Smooth muscle cell (in vitro differentiated cells): Measurements from ENCODE around the gene PHOX2B. TPM values are rescaled to one million over a fixed set of nuclear protein-coding genes. Genes with fewer than 3 reads are reported as not detected.

ENCODE experiments used
- DNase-seq: peaks from one replicate; lab custom pipeline; 2025; ENCODE audit not compliant: unreplicated experiment; lab: John Stamatoyannopoulos, UW
- H2AFZ ChIP-seq: fragments of 200-600 bp; sonication (generic); 2 replicates; pipeline ENCODE4 v1.6.0; 2016; ENCODE audit warnings: antibody characterized with exemption, low read depth, mild to moderate bottlenecking
- H3F3A ChIP-seq: fragments of 200-600 bp; sonication (generic); 2 replicates; pipeline ENCODE4 v1.6.0; 2017; ENCODE audit warnings: antibody characterized with exemption, low read depth
- H3K27ac ChIP-seq: fragments of 200-600 bp; sonication (generic); 2 replicates; pipeline ENCODE4 v1.5.1; 2016; ENCODE audit warnings: low read depth, mild to moderate bottlenecking
- H3K27me3 ChIP-seq: fragments of 200-600 bp; sonication (generic); 2 replicates; pipeline ENCODE4 v1.6.1; 2016; ENCODE audit warnings: low read depth, mild to moderate bottlenecking
- H3K36me3 ChIP-seq: fragments of 200-600 bp; sonication (generic); 2 replicates; pipeline ENCODE4 v1.5.1; 2016; ENCODE audit warnings: low read depth
- H3K4me1 ChIP-seq: fragments of 200-600 bp; sonication (generic); 2 replicates; pipeline ENCODE4 v1.5.1; 2016; ENCODE audit warnings: low read depth
- H3K4me2 ChIP-seq: fragments of 200-600 bp; sonication (generic); 2 replicates; pipeline ENCODE4 v1.6.0; 2016; ENCODE audit warnings: mild to moderate bottlenecking
- H3K4me3 ChIP-seq: fragments of 200-600 bp; sonication (generic); 2 replicates; pipeline ENCODE4 v1.5.1; 2016; ENCODE audit warnings: mild to moderate bottlenecking
- H3K79me2 ChIP-seq: fragments of 200-600 bp; sonication (generic); 2 replicates; pipeline ENCODE4 v1.6.0; 2016; ENCODE audit warnings: low read depth, mild to moderate bottlenecking
- H3K9ac ChIP-seq: fragments of 200-600 bp; sonication (generic); 2 replicates; pipeline ENCODE4 v1.6.0; 2016; ENCODE audit warnings: low read depth
- H3K9me3 ChIP-seq: fragments of 200-600 bp; sonication (generic); replicated peaks from 2 replicates; pipeline ENCODE4 v1.5.1; 2016; ENCODE audit warnings: low read depth
- H4K20me1 ChIP-seq: fragments of 200-600 bp; sonication (generic); 2 replicates; pipeline ENCODE4 v1.6.0; 2016; ENCODE audit warnings: low read depth
- WGBS: methylation state at CpG from one replicate; pipeline ENCODE4 v1.1.7; 2016; ENCODE audit warnings: low lambda C conversion rate; 5-methylcytosine and 5-hydroxymethylcytosine counted together
- polyA plus RNA-seq: library from polyadenylated mRNA; unstranded; fragments of >200 nt; fragmentation: Nextera tagmentation; extraction: Ambion mirVana; gene quantifications from 2 replicates; pipeline ENCODE4 v1.2.1, GENCODE V29; 2016
- total RNA-seq: library from RNA; depleted of rRNA; stranded (reverse); fragments of >200 nt; gene quantifications from 2 replicates; pipeline ENCODE4 v1.2.3, GENCODE V29; 2014
- TF ChIP-seq, protein P1 (sequence below): fragments of 200-600 bp; sonication (generic); IDR thresholded peaks from 2 replicates; pipeline ENCODE4 v1.5.1; 2017; ENCODE audit warnings: borderline replicate concordance, mild to moderate bottlenecking, antibody characterized with exemption; ENCODE audit not compliant: insufficient read depth, poor library complexity, severe bottlenecking

Gene PHOX2B
- total and polyA plus RNA-seq, 2 experiments from 2014 or later = 3.1 TPM; not detected in 1

DNA sequence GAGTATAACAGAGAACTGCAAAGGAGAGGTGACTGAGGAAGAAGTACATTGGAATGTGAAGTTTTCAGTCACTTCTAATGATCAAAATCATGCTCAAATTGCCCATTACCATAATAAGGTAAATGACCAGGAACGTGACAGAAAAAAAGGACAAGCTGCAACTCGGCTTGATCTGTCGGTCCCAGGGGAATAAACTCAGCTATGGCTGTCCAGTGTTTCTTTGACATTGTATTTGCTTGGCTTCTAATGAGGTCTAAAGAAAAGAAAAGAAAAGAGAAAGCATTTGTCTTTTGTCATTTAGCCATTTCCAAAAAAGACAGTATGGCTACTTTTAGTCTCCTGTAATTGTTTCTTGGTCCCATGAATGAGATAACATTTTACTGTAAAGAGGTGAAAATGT, 25.2 kb downstream of the PHOX2B start:
- Histone ChIP-seq H3K27me3 (peaks cover 45% of the 10 kb centered on the region), H4K20me1 (no peaks in the 10 kb centered on the region), H3K9ac (no peak overlapping the region), H2AFZ (no peak overlapping the region), H3K9me3 (no peaks in the 10 kb centered on the region), H3K4me3 (no peak overlapping the region), H3K27ac (no peak overlapping the region), H3K4me2 (no peak overlapping the region), H3K36me3 (no peaks in the 10 kb centered on the region), H3K4me1 (no peaks in the 10 kb centered on the region), H3F3A (no peaks in the 10 kb centered on the region), H3K79me2 (no peaks in the 10 kb centered on the region)
- WGBS = 82% methylated on average over 3 of the region's 3 CpGs
- TF ChIP-seq, protein P1, sequence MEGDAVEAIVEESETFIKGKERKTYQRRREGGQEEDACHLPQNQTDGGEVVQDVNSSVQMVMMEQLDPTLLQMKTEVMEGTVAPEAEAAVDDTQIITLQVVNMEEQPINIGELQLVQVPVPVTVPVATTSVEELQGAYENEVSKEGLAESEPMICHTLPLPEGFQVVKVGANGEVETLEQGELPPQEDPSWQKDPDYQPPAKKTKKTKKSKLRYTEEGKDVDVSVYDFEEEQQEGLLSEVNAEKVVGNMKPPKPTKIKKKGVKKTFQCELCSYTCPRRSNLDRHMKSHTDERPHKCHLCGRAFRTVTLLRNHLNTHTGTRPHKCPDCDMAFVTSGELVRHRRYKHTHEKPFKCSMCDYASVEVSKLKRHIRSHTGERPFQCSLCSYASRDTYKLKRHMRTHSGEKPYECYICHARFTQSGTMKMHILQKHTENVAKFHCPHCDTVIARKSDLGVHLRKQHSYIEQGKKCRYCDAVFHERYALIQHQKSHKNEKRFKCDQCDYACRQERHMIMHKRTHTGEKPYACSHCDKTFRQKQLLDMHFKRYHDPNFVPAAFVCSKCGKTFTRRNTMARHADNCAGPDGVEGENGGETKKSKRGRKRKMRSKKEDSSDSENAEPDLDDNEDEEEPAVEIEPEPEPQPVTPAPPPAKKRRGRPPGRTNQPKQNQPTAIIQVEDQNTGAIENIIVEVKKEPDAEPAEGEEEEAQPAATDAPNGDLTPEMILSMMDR = no peak
- no peak for DNase-seq

DNA sequence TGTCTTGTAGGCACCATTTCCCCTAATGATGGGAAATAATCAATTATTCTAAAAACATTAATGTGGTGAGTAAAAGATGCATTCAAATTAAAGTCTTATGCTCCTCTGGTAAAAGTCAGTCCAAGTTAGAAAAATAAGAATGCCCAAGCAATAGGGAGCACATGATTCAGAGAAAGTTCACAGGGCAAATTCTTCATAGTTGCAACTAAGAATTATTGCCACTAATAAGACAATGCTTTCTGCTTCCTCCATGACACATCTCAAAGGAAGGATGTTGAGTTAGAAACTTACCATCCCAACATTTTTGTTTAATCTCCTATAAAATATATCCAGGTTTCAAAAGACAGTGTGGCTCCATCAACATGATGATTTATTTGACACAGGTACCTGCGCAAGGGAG, 26.3 kb downstream of the PHOX2B start:
- no peak overlapping the region for H3K9ac ChIP-seq
- H3K4me1 ChIP-seq = no peaks in the 10 kb centered on the region
- H3F3A ChIP-seq = no peaks in the 10 kb centered on the region
- WGBS = 92% methylated on average over 1 of the region's 1 CpG
- no peaks in the 10 kb centered on the region for H4K20me1 ChIP-seq
- TF ChIP-seq, protein P1 = no peak
- H3K4me2 ChIP-seq = no peak overlapping the region
- no peaks in the 10 kb centered on the region for H3K36me3 ChIP-seq
- no peak for DNase-seq
- no peaks in the 10 kb centered on the region for H3K9me3 ChIP-seq
- no peak overlapping the region for H2AFZ ChIP-seq
- H3K27me3 ChIP-seq = peaks cover 42% of the 10 kb centered on the region
- no peak overlapping the region for H3K4me3 ChIP-seq
- no peak overlapping the region for H3K27ac ChIP-seq
- H3K79me2 ChIP-seq = no peaks in the 10 kb centered on the region

DNA sequence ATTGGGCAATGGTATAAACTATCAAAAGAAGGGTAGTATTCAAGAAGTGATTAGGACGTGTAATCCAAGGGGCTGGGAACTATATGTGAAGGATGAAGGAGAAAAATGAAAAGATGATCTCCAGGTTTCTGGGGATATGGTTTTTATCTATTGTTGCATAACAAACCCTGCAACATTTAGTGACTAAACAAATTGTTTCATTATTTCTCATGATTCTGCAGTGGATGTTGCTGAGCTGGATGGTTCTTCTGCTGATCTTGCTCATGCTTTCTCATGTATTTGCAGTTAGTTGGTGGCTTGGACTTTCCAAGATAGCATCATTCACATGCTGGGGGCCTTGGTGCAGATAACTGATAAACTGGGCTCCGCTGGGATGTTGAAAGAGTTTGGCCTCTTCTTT, 29.1 kb downstream of the PHOX2B start:
- Histone ChIP-seq H3K4me2 (no peak overlapping the region), H4K20me1 (no peaks in the 10 kb centered on the region), H3K27ac (no peak overlapping the region), H3K79me2 (no peaks in the 10 kb centered on the region), H3K9me3 (no peaks in the 10 kb centered on the region), H3K36me3 (no peaks in the 10 kb centered on the region), H3K4me1 (no peaks in the 10 kb centered on the region), H3K9ac (no peak overlapping the region), H3F3A (no peaks in the 10 kb centered on the region), H3K27me3 (peaks cover 42% of the 10 kb centered on the region), H3K4me3 (no peak overlapping the region), H2AFZ (no peak overlapping the region)
- TF ChIP-seq, protein P1 = no peak
- 89% methylated on average over 2 of the region's 2 CpGs for WGBS
- DNase-seq = no peak

DNA sequence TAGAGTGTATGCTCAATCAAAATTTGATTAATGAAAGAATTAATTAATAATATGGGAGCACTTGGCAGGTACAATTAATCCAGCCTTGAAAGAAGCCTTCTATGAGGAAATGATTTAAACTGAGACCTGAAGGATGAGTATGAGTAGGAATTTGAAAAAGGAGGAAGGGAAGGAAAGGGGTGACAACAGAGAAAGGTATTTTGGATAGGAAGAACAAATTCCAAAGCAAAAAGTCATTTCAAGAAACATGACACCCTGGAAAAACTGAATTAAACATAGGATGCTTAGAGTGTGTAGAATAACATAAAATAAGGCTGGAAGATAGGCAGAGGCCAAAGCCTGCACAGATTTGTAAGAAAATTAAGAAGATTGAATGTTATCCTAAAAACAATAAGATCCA, 29.6 kb downstream of the PHOX2B start:
- H3F3A ChIP-seq = no peaks in the 10 kb centered on the region
- H3K27me3 ChIP-seq = peaks cover 42% of the 10 kb centered on the region
- H3K79me2 ChIP-seq = no peaks in the 10 kb centered on the region
- H3K9ac ChIP-seq = no peak overlapping the region
- no peak overlapping the region for H3K27ac ChIP-seq
- no peaks in the 10 kb centered on the region for H3K9me3 ChIP-seq
- no peaks in the 10 kb centered on the region for H4K20me1 ChIP-seq
- H3K4me2 ChIP-seq = no peak overlapping the region
- no peak for DNase-seq
- TF ChIP-seq, protein P1 = no peak
- no peak overlapping the region for H3K4me3 ChIP-seq
- no peaks in the 10 kb centered on the region for H3K36me3 ChIP-seq
- no peak overlapping the region for H2AFZ ChIP-seq
- H3K4me1 ChIP-seq = no peaks in the 10 kb centered on the region
